LNCaP clone FGC (cell line): ENCODE results near the gene RNH1.

Experiments
- DNase-seq: peaks from one replicate; pipeline ENCODE4 v3.0.0-alpha.2; 2011; ENCODE audit warnings: low read depth
- H3K4me3 ChIP-seq: 2 replicates; pipeline ENCODE4 v1.5.1; 2011; ENCODE audit warnings: mild to moderate bottlenecking, low read depth, low read length, control low read depth
- CTCF ChIP-seq: IDR thresholded peaks from 2 replicates; pipeline ENCODE4 v1.5.1; 2012; ENCODE audit warnings: mild to moderate bottlenecking; ENCODE audit not compliant: control insufficient read depth, insufficient read depth; ENCODE audit errors: extremely low read depth

RNH1 gene

DNA sequence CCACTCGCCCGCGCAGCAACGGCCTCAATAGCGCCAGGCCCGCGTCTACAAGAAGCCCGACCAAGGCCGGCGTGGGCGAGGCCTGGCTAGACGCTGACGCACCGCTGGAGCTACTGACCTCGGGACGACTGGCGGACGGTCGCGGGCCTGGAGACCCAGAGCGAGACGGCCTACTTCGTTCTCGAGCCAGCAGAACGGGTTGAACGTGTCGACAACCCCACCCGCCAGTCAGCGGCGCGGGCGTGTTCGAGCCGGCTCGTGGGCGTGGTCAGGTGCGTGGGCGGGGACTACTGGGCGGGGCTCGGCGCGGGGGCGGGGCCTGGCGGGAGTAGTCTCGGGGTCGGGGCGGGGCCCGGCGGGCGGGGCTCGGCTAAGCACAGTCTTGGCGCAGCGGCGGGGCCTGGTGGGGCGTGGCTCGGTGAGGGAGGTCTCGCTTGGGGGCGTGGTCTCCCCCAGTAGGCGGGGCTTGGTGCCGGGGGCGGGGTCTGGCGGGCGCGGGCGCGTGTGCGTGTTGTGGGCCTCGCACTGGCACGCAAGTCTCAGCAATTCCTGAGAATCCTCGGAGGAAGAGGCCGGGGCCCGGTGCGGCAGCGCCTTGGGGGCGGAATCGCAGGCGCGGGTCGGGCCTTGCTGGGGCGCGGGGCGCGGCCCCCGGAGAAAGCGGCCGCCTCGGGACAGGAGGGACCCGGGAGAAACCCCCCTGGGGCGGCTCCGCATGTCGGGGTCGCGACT, at the start of gene RNH1:
RNH1 (minus strand) TSS at position 248 of the 732 bp plus-strand sequence. CDS start 5,080 bp downstream, outside the sequence.
- no peak for TF ChIP-seq CTCF
- peak; percentile 66 for DNase-seq
- H3K4me3 ChIP-seq = peak within 1 kb of the TSS; percentile 82

GRCh38 chr11:555780-556661, 49.0 kb upstream of the RNH1 start:
- no peak for TF ChIP-seq CTCF
- no peak for DNase-seq
- H3K4me3 ChIP-seq = no peak overlapping the region

GRCh38 chr11:555227-555779, 48.3 kb upstream of the RNH1 start:
- peak overlapping the region; percentile 40 for H3K4me3 ChIP-seq
- TF ChIP-seq CTCF = no peak
- no peak for DNase-seq

DNA sequence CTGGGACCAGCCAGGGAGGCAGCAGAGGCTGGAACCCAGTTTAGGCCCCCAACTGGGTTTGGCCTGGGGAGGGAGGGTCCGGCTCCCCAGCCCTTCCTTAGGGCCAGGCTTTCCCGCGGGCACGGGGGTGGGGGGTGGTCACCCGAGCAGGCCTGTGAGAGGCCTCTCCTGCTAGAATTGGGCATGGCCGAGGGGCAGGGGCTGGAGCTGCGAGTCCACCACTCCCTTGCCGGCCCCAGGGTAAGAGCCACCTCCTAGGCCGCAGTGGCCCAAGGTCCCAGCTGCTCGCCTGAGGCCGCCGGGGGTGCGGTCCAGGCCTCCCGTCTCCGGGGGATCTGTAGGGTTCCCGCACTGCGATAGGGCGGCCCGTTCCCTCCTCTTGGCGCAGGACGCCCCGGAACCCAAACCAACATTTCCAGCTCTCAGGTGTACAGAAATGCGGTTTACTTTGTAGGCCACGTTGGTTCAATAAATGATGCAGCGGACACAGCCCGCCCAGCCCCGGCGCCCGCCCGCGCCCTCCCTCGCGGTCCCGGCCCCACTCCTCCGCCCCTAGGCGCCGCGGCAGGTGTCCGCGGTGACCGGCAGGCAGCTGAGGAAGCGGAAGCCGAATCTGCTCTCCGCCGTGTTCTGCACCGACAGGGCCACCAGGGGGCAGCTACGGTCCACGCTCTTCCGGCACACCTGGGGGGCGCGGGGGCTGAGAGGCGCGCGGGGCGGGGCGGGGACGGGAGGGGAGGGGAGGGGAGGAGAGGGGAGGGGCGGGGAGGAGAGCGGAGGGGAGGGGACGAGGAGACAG, 47.6 kb upstream of the RNH1 start:
- peak overlapping the region; percentile 34; the same call in 1 of the 2 replicates for H3K4me3 ChIP-seq
- DNase-seq = peak; percentile 32
- peak; percentile 93 for TF ChIP-seq CTCF

DNA sequence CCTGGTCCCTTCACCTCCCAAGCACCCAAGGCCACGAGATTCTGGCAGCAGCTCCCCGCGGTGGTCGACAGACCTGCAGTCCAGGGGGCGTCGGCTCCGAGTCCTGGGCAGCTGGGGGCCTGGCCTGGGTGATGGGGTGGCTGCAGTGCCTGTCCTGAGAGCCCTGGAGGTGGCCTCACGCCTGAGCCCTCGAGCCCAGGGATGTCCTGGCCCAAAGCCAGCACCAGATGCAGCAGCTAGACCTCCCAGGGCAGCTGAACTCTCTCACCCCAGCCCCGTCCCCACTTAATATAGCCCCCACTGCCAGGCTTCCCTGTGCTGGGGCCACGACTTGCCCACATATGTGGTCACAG, 46.9 kb upstream of the RNH1 start:
- H3K4me3 ChIP-seq = no peak overlapping the region
- no peak for DNase-seq
- no peak for TF ChIP-seq CTCF
